HepG2 (cell line): ENCODE measurements around the gene TMC8. TPM values are rescaled to one million over a fixed set of nuclear protein-coding genes. Genes with fewer than 3 reads are reported as not detected.

ENCODE experiments used
- EHMT2 ChIP-seq: fragments of 200-600 bp; sonication (generic); IDR thresholded peaks from 2 replicates; pipeline ENCODE4 v1.7.0; 2017; ENCODE audit warnings: antibody characterized with exemption, low read depth, low read length, borderline replicate concordance
- ERF ChIP-seq: IDR thresholded peaks from 2 replicates; pipeline ENCODE4 v1.6.1; 2018; ENCODE audit warnings: missing biosample characterization, missing genetic modification reagents
- GATAD2A ChIP-seq: IDR thresholded peaks from 2 replicates; pipeline ENCODE4 v1.6.1; 2016
- HMG20B ChIP-seq: conservative IDR thresholded peaks from 2 replicates; pipeline ENCODE4 v1.6.1; 2016; ENCODE audit warnings: missing genetic modification reagents, missing compliant biosample characterization
- MATR3 ChIP-seq: sonication (generic); formaldehyde crosslinking; IDR thresholded peaks from 2 replicates; pipeline ENCODE4 v1.4.0; 2020; ENCODE audit warnings: missing genetic modification reagents
- MBNL3 ChIP-seq: fragments of 250-450 bp; sonication (Bioruptor Pico); conservative IDR thresholded peaks from 2 replicates; pipeline ENCODE4 v1.8.0; 2022; ENCODE audit warnings: mild to moderate bottlenecking, inconsistent platforms
- MLLT10 ChIP-seq: sonication (generic); formaldehyde crosslinking; IDR thresholded peaks from 2 replicates; pipeline ENCODE4 v1.4.0; 2020; ENCODE audit warnings: missing genetic modification reagents
- NAIF1 ChIP-seq: sonication (generic); formaldehyde crosslinking; IDR thresholded peaks from 2 replicates; pipeline ENCODE4 v1.5.0; 2020; ENCODE audit warnings: mild to moderate bottlenecking, missing genetic modification reagents, borderline replicate concordance
- NCOA5 ChIP-seq: sonication (generic); formaldehyde crosslinking; IDR thresholded peaks from 2 replicates; pipeline ENCODE4 v1.4.0; 2020; ENCODE audit warnings: missing genetic modification reagents
- NFRKB ChIP-seq: fragments of 450-650 bp; IDR thresholded peaks from 2 replicates; pipeline ENCODE4 v1.6.1; 2017
- PAX8 ChIP-seq: sonication (generic); formaldehyde crosslinking; IDR thresholded peaks from 2 replicates; pipeline ENCODE4 v1.8.0; 2022; ENCODE audit warnings: mild to moderate bottlenecking, missing genetic modification reagents, borderline replicate concordance
- SMYD3 ChIP-seq: sonication (generic); formaldehyde crosslinking; IDR thresholded peaks from 2 replicates; pipeline ENCODE4 v1.8.1; 2023; ENCODE audit warnings: mild to moderate bottlenecking, missing genetic modification reagents
- TAF15 ChIP-seq: fragments of 200-400 bp; formaldehyde crosslinking; IDR thresholded peaks from one replicate; pipeline ENCODE4 v1.6.1; 2018; ENCODE audit warnings: mild to moderate bottlenecking, low read depth, low read length; ENCODE audit not compliant: poor library complexity, severe bottlenecking
- ZFP41 ChIP-seq: sonication (generic); formaldehyde crosslinking; IDR thresholded peaks from 2 replicates; pipeline ENCODE4 v1.4.0; 2020; ENCODE audit warnings: mild to moderate bottlenecking, missing genetic modification reagents, borderline replicate concordance
- ZNF644 ChIP-seq: IDR thresholded peaks from 2 replicates; pipeline ENCODE4 v1.6.1; 2016; ENCODE audit warnings: low read depth
- ZNF777 ChIP-seq: sonication (generic); formaldehyde crosslinking; IDR thresholded peaks from 2 replicates; pipeline ENCODE4 v1.4.0; 2020; ENCODE audit warnings: missing genetic modification reagents
- polyA plus RNA-seq, 8 experiments: library from polyadenylated mRNA; depleted of rRNA in 3 of 8; stranded (reverse) in 7 of 8; unstranded in 1 of 8; fragments of >200 nt; fragmentation: Illumina TruSeq in 4 of 8; extraction: Trizol in 4 of 8; gene quantifications; 2 replicates each; pipeline versions ENCODE4 v1.2.1 to v1.2.3, GENCODE V29; 2011 to 2016; ENCODE audit warnings: low read depth in 4 of 8, missing spikeins in 1 of 8, mixed read lengths in 1 of 8; ENCODE audit not compliant: insufficient read depth in 1 of 8
- total RNA-seq, 5 experiments: library from RNA; depleted of rRNA; stranded (reverse); fragments of >200 nt; fragmentation: Illumina TruSeq; extraction: Trizol; gene quantifications; 2 replicates each; pipeline ENCODE4 v1.2.3, GENCODE V29; 2016; ENCODE audit warnings: low read depth in 1 of 5
- TF ChIP-seq, protein P1 (sequence below): IDR thresholded peaks from 2 replicates; pipeline ENCODE4 v1.6.1; 2016
- TF ChIP-seq, protein P2 (sequence below): sonication (generic); formaldehyde crosslinking; IDR thresholded peaks from 2 replicates; pipeline ENCODE4 v1.4.0; 2020; ENCODE audit warnings: missing genetic modification reagents; ENCODE audit errors: not compliant biosample characterization
- TF ChIP-seq, protein P3 (sequence below): sonication (generic); formaldehyde crosslinking; IDR thresholded peaks from 2 replicates; pipeline ENCODE4 v1.9.0; 2022; ENCODE audit warnings: missing genetic modification reagents, mild to moderate bottlenecking, borderline replicate concordance
- TF ChIP-seq, protein P4 (sequence below): IDR thresholded peaks from 2 replicates; pipeline ENCODE4 v1.6.1; 2016; ENCODE audit warnings: low read depth
- TF ChIP-seq, protein P5 (sequence below): sonication (generic); formaldehyde crosslinking; IDR thresholded peaks from 2 replicates; pipeline ENCODE4 v1.5.1; 2020; ENCODE audit warnings: missing genetic modification reagents, mild to moderate bottlenecking, borderline replicate concordance
- TF ChIP-seq, protein P6 (sequence below): sonication (generic); formaldehyde crosslinking; conservative IDR thresholded peaks from 2 replicates; pipeline ENCODE4 v1.4.0; 2020; ENCODE audit warnings: missing genetic modification reagents

The TMC8 gene
- total and polyA plus RNA-seq, 2 of the 13 experiments (the other 11 are each of a cell fraction or from before 2014, with no cell fraction given): 0.53 to 7.8 TPM

DNA sequence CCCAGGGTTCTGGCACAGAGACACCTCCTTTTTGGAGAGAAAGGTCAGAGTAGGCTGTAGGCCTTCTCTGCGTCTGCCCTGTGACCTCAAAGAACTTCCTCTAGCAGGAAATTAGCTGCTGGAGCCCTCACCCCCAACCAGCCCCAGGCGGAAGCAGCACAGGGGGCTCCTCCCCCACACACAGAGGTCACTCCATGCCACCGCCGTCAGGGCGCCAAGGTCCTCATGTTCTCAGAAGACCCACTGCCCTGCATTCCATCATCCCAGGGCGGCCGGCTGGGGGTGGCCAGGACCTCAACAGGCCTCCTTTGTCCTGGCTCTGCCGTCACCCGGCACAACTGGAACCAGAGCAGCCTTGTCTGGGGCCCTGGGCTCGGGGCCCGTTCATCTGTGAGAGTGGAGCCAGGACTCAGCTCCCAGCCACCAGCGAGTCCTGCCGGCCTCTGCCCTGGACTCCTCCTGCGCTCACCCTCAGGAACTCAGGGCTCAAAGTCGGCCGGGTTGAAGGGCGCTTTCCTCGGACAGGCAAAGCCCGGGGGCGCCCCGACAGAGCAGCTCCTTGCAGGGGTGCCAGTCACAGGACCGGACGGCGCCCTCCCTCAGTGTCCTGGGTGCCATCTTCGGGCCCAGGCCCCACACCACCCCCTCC, 3.2 kb upstream of the TMC8 start (continued):
- TF ChIP-seq, protein P1, sequence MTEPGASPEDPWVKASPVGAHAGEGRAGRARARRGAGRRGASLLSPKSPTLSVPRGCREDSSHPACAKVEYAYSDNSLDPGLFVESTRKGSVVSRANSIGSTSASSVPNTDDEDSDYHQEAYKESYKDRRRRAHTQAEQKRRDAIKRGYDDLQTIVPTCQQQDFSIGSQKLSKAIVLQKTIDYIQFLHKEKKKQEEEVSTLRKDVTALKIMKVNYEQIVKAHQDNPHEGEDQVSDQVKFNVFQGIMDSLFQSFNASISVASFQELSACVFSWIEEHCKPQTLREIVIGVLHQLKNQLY (CRISPR knock-in tag): 0 out of 2 replicates have a peak, but pooled peaks have one; percentile 52
- TF ChIP-seq TAF15 (peak; percentile 90), MATR3 (CRISPR knock-in tag) (no peak), ZNF644 (CRISPR knock-in tag) (no peak), EHMT2 (no peak), HMG20B (CRISPR knock-in tag) (no peak; the same call in 1 of the 2 replicates), ERF (CRISPR knock-in tag) (peak; percentile 36; the same call in 1 of the 2 replicates), NFRKB (no peak), ZFP41 (CRISPR knock-in tag) (peak; percentile 56; the same call in 1 of the 2 replicates), MBNL3 (no peak), PAX8 (no peak), GATAD2A (peak; percentile 61), ZNF777 (no peak; the same call in none of the 2 replicates), NCOA5 (CRISPR knock-in tag) (no peak), SMYD3 (CRISPR knock-in tag) (peak; percentile 48; the same call in 1 of the 2 replicates), MLLT10 (CRISPR knock-in tag) (no peak), NAIF1 (CRISPR knock-in tag) (no peak)
- TF ChIP-seq, protein P2, sequence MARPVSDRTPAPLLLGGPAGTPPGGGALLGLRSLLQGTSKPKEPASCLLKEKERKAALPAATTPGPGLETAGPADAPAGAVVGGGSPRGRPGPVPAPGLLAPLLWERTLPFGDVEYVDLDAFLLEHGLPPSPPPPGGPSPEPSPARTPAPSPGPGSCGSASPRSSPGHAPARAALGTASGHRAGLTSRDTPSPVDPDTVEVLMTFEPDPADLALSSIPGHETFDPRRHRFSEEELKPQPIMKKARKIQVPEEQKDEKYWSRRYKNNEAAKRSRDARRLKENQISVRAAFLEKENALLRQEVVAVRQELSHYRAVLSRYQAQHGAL: no peak
- TF ChIP-seq, protein P3, sequence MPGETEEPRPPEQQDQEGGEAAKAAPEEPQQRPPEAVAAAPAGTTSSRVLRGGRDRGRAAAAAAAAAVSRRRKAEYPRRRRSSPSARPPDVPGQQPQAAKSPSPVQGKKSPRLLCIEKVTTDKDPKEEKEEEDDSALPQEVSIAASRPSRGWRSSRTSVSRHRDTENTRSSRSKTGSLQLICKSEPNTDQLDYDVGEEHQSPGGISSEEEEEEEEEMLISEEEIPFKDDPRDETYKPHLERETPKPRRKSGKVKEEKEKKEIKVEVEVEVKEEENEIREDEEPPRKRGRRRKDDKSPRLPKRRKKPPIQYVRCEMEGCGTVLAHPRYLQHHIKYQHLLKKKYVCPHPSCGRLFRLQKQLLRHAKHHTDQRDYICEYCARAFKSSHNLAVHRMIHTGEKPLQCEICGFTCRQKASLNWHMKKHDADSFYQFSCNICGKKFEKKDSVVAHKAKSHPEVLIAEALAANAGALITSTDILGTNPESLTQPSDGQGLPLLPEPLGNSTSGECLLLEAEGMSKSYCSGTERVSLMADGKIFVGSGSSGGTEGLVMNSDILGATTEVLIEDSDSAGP (CRISPR knock-in tag): peak; percentile 90
- TF ChIP-seq, protein P4, sequence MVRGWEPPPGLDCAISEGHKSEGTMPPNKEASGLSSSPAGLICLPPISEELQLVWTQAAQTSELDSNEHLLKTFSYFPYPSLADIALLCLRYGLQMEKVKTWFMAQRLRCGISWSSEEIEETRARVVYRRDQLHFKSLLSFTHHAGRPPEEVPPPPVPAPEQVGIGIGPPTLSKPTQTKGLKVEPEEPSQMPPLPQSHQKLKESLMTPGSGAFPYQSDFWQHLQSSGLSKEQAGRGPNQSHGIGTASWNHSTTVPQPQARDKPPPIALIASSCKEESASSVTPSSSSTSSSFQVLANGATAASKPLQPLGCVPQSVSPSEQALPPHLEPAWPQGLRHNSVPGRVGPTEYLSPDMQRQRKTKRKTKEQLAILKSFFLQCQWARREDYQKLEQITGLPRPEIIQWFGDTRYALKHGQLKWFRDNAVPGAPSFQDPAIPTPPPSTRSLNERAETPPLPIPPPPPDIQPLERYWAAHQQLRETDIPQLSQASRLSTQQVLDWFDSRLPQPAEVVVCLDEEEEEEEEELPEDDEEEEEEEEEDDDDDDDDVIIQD (CRISPR knock-in tag): no peak; the same call in 1 of the 2 replicates
- TF ChIP-seq, protein P5, sequence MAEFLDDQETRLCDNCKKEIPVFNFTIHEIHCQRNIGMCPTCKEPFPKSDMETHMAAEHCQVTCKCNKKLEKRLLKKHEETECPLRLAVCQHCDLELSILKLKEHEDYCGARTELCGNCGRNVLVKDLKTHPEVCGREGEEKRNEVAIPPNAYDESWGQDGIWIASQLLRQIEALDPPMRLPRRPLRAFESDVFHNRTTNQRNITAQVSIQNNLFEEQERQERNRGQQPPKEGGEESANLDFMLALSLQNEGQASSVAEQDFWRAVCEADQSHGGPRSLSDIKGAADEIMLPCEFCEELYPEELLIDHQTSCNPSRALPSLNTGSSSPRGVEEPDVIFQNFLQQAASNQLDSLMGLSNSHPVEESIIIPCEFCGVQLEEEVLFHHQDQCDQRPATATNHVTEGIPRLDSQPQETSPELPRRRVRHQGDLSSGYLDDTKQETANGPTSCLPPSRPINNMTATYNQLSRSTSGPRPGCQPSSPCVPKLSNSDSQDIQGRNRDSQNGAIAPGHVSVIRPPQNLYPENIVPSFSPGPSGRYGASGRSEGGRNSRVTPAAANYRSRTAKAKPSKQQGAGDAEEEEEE (CRISPR knock-in tag): 0 out of 2 replicates have a peak, but pooled peaks have one; percentile 88
- TF ChIP-seq, protein P6, sequence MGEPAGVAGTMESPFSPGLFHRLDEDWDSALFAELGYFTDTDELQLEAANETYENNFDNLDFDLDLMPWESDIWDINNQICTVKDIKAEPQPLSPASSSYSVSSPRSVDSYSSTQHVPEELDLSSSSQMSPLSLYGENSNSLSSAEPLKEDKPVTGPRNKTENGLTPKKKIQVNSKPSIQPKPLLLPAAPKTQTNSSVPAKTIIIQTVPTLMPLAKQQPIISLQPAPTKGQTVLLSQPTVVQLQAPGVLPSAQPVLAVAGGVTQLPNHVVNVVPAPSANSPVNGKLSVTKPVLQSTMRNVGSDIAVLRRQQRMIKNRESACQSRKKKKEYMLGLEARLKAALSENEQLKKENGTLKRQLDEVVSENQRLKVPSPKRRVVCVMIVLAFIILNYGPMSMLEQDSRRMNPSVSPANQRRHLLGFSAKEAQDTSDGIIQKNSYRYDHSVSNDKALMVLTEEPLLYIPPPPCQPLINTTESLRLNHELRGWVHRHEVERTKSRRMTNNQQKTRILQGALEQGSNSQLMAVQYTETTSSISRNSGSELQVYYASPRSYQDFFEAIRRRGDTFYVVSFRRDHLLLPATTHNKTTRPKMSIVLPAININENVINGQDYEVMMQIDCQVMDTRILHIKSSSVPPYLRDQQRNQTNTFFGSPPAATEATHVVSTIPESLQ: 0 out of 2 replicates have a peak, but pooled peaks have one; percentile 16
